ENCODE data around the gene SDHB.

GRCh38 chr1:17039522-17039921 lies 14.3 kb downstream of the SDHB start:
- TF ChIP-seq, protein P1, sequence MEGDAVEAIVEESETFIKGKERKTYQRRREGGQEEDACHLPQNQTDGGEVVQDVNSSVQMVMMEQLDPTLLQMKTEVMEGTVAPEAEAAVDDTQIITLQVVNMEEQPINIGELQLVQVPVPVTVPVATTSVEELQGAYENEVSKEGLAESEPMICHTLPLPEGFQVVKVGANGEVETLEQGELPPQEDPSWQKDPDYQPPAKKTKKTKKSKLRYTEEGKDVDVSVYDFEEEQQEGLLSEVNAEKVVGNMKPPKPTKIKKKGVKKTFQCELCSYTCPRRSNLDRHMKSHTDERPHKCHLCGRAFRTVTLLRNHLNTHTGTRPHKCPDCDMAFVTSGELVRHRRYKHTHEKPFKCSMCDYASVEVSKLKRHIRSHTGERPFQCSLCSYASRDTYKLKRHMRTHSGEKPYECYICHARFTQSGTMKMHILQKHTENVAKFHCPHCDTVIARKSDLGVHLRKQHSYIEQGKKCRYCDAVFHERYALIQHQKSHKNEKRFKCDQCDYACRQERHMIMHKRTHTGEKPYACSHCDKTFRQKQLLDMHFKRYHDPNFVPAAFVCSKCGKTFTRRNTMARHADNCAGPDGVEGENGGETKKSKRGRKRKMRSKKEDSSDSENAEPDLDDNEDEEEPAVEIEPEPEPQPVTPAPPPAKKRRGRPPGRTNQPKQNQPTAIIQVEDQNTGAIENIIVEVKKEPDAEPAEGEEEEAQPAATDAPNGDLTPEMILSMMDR (IDR thresholded peaks at IDR 0.05), result no peak
- no peak for TF ChIP-seq EZH2 (IDR thresholded peaks at IDR 0.05)
- no peak for TF ChIP-seq EZH2phosphoT487 (IDR thresholded peaks at IDR 0.05)
